ENCODE data around the gene MBOAT1.

The MBOAT1 gene

DNA sequence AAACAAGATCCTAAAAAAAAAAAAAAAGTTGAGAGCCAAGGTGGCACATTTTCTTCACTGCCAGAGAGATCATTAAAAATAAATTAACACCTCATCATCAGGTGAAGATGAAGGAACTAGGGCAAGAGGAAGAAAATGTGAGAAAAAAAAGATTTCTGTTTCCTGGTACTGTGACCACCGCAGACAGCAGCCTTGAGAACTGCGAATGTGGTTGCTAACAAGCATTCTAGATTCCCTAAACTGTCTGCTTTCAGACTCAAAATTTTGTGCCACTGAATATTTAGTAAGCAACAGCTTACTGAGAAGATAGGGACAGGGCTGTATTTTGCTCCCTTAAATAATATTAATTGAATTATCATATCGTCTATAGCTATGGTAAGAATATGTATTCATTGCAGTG is 24.1 kb upstream of the MBOAT1 start:
- TF ChIP-seq, protein P1, sequence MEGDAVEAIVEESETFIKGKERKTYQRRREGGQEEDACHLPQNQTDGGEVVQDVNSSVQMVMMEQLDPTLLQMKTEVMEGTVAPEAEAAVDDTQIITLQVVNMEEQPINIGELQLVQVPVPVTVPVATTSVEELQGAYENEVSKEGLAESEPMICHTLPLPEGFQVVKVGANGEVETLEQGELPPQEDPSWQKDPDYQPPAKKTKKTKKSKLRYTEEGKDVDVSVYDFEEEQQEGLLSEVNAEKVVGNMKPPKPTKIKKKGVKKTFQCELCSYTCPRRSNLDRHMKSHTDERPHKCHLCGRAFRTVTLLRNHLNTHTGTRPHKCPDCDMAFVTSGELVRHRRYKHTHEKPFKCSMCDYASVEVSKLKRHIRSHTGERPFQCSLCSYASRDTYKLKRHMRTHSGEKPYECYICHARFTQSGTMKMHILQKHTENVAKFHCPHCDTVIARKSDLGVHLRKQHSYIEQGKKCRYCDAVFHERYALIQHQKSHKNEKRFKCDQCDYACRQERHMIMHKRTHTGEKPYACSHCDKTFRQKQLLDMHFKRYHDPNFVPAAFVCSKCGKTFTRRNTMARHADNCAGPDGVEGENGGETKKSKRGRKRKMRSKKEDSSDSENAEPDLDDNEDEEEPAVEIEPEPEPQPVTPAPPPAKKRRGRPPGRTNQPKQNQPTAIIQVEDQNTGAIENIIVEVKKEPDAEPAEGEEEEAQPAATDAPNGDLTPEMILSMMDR (IDR thresholded peaks at IDR 0.05; ENCODE audit: insufficient read depth, low read length): no peak
- TF ChIP-seq GABPA (IDR thresholded peaks at IDR 0.05; ENCODE audit: low read depth) (no peak), SPI1 (IDR thresholded peaks at IDR 0.05; ENCODE audit: borderline replicate concordance, low read depth) (no peak), POLR2AphosphoS5 (IDR thresholded peaks at IDR 0.05; ENCODE audit: low read depth) (no peak)
- TF ChIP-seq, protein P2, sequence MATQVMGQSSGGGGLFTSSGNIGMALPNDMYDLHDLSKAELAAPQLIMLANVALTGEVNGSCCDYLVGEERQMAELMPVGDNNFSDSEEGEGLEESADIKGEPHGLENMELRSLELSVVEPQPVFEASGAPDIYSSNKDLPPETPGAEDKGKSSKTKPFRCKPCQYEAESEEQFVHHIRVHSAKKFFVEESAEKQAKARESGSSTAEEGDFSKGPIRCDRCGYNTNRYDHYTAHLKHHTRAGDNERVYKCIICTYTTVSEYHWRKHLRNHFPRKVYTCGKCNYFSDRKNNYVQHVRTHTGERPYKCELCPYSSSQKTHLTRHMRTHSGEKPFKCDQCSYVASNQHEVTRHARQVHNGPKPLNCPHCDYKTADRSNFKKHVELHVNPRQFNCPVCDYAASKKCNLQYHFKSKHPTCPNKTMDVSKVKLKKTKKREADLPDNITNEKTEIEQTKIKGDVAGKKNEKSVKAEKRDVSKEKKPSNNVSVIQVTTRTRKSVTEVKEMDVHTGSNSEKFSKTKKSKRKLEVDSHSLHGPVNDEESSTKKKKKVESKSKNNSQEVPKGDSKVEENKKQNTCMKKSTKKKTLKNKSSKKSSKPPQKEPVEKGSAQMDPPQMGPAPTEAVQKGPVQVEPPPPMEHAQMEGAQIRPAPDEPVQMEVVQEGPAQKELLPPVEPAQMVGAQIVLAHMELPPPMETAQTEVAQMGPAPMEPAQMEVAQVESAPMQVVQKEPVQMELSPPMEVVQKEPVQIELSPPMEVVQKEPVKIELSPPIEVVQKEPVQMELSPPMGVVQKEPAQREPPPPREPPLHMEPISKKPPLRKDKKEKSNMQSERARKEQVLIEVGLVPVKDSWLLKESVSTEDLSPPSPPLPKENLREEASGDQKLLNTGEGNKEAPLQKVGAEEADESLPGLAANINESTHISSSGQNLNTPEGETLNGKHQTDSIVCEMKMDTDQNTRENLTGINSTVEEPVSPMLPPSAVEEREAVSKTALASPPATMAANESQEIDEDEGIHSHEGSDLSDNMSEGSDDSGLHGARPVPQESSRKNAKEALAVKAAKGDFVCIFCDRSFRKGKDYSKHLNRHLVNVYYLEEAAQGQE (IDR thresholded peaks at IDR 0.05; ENCODE audit: insufficient replicate concordance, low read depth): no peak
- DNase-seq (ENCODE audit: low read depth in 1 of 2, low spot score in 1 of 2): no peak
- H3K27me3 ChIP-seq (ENCODE audit: insufficient read depth, poor library complexity, severe bottlenecking): no peaks in the 10 kb centered on the region
- H3K4me3 ChIP-seq (replicated peaks; ENCODE audit: insufficient read depth, low read length): no peak overlapping the region
- no peak overlapping the region for H3K27ac ChIP-seq (replicated peaks)

DNA sequence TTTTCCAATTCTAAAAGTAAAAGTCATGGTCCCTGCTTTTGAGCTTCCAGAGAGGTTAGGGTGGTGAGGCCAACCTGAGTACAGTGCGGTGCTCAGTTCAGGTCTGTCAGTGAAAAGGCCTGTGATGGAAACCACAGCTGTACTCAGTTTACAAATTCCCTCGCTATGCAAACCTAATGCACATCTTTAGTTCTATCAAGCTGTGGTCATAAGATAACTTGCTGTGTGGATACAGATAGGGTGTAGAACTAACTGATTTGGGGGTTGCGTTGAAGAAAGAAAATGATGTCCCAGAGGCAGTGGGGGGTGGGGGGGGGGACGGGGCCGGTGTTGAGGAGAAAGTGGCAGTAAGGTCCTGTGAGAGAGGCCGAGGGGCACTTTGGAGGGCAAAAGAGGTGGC is 22.8 kb upstream of the MBOAT1 start:
- no peak for TF ChIP-seq POLR2AphosphoS5 (IDR thresholded peaks at IDR 0.05; ENCODE audit: low read depth)
- TF ChIP-seq, protein P2 (IDR thresholded peaks at IDR 0.05; ENCODE audit: insufficient replicate concordance, low read depth): no peak
- TF ChIP-seq GABPA (IDR thresholded peaks at IDR 0.05; ENCODE audit: low read depth): no peak
- no peak for TF ChIP-seq SPI1 (IDR thresholded peaks at IDR 0.05; ENCODE audit: borderline replicate concordance, low read depth)
- TF ChIP-seq, protein P1 (IDR thresholded peaks at IDR 0.05; ENCODE audit: insufficient read depth, low read length): no peak
- no peak overlapping the region for H3K4me3 ChIP-seq (replicated peaks; ENCODE audit: insufficient read depth, low read length)
- H3K27me3 ChIP-seq (ENCODE audit: insufficient read depth, poor library complexity, severe bottlenecking): no peaks in the 10 kb centered on the region
- no peak overlapping the region for H3K27ac ChIP-seq (replicated peaks)
- DNase-seq (ENCODE audit: low read depth in 1 of 2, low spot score in 1 of 2): no peak

DNA sequence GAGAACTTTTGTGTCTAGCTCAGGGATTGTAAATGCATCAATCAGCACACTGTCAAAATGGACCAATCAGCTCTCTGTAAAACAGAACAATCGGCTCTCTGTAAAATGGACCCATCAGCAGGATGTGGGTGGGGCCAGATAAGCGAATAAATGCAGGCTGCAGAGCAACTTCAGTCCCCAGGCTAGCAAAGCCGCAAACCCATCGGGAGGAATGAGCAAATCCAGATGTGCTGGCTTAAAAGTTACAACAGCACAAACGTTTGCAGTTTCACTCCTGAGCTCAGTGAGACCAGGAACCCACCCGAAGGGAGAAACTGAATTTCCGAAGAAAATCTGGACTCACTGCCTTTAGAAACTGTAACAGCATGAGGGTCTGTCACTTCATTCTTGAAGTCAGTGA is 21.9 kb upstream of the MBOAT1 start:
- H3K4me3 ChIP-seq (replicated peaks; ENCODE audit: insufficient read depth, low read length): no peak overlapping the region

More for the DNA sequence above, 21.9 kb upstream of the MBOAT1 start:
- H3K27ac ChIP-seq (replicated peaks): no peak overlapping the region
- no peak for DNase-seq (ENCODE audit: low read depth in 1 of 2, low spot score in 1 of 2)
- TF ChIP-seq, protein P1 (IDR thresholded peaks at IDR 0.05; ENCODE audit: insufficient read depth, low read length): no peak
- TF ChIP-seq SPI1 (IDR thresholded peaks at IDR 0.05; ENCODE audit: borderline replicate concordance, low read depth) (no peak), POLR2AphosphoS5 (IDR thresholded peaks at IDR 0.05; ENCODE audit: low read depth) (no peak), GABPA (IDR thresholded peaks at IDR 0.05; ENCODE audit: low read depth) (no peak)
- TF ChIP-seq, protein P2 (IDR thresholded peaks at IDR 0.05; ENCODE audit: insufficient replicate concordance, low read depth): no peak
- no peaks in the 10 kb centered on the region for H3K27me3 ChIP-seq (ENCODE audit: insufficient read depth, poor library complexity, severe bottlenecking)

Measured in HL-60 (cell line).